ENCODE measurements around the gene PRKACB.

DNA sequence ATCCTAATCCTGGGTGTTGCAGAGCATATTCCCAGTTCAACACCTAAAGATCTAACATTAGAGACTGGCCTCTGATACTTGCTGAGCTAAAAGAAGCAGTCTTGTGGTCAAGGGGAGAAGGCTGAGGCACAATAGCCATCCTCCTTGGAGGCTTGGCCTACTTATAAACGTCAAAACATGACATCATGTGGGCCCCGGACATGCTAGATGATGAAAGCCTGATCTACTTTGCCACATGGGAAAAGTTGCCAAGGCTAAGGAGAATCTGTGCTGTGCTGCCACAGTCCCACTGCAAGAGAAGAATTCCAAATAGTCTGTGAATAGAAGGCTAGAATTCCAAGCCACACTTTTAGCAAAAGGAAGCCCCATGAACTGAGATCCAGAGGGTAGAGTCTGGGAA lies 113.5 kb downstream of the PRKACB start:
- TF ChIP-seq, protein P1, sequence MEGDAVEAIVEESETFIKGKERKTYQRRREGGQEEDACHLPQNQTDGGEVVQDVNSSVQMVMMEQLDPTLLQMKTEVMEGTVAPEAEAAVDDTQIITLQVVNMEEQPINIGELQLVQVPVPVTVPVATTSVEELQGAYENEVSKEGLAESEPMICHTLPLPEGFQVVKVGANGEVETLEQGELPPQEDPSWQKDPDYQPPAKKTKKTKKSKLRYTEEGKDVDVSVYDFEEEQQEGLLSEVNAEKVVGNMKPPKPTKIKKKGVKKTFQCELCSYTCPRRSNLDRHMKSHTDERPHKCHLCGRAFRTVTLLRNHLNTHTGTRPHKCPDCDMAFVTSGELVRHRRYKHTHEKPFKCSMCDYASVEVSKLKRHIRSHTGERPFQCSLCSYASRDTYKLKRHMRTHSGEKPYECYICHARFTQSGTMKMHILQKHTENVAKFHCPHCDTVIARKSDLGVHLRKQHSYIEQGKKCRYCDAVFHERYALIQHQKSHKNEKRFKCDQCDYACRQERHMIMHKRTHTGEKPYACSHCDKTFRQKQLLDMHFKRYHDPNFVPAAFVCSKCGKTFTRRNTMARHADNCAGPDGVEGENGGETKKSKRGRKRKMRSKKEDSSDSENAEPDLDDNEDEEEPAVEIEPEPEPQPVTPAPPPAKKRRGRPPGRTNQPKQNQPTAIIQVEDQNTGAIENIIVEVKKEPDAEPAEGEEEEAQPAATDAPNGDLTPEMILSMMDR (IDR thresholded peaks at IDR 0.05), result no peak
- no peak for TF ChIP-seq POLR2A (IDR thresholded peaks at IDR 0.05)
